BJ (cell line): Measurements from ENCODE around the gene ACOXL. TPM values are rescaled to one million over a fixed set of nuclear protein-coding genes. Genes with fewer than 3 reads are reported as not detected.

Source experiments
- CTCF ChIA-PET: fragments of 350-600 bp; formaldehyde crosslinking; extraction: SDS; loops from one replicate; lab custom pipeline; 2021; ENCODE audit warnings: antibody characterized with exemption, inconsistent platforms; lab: Yijun Ruan, JAX
- POLR2A ChIA-PET: fragments of 300-600 bp; sonication (Branson Sonifier 250); formaldehyde crosslinking; extraction: SDS; loops from one replicate; lab custom pipeline; 2021; ENCODE audit warnings: antibody characterized with exemption; lab: Charles Lee
- DNase-seq: peaks from one replicate; pipeline ENCODE4 v3.0.0-alpha.2; 2011; ENCODE audit warnings: low read depth
- H3K27me3 ChIP-seq: 2 replicates; pipeline ENCODE4 v1.6.0; 2011; ENCODE audit warnings: low read length; ENCODE audit not compliant: control insufficient read depth, insufficient read depth
- H3K36me3 ChIP-seq: 2 replicates; pipeline ENCODE4 v1.5.1; 2011; ENCODE audit warnings: low read length; ENCODE audit not compliant: control insufficient read depth, insufficient read depth
- H3K4me3 ChIP-seq: 2 replicates; pipeline ENCODE4 v1.5.1; 2011; ENCODE audit warnings: low read depth, mild to moderate bottlenecking, control low read depth, low read length
- polyA plus RNA-seq: library from polyadenylated mRNA; depleted of rRNA; stranded (reverse); fragments of >200 nt; gene quantifications from 2 replicates; pipeline ENCODE4 v1.2.3, GENCODE V29; 2011
- TF ChIP-seq, protein P1 (sequence below): IDR thresholded peaks from 2 replicates; pipeline ENCODE4 v1.5.1; 2011; ENCODE audit warnings: low read depth, mild to moderate bottlenecking, control low read depth, inconsistent platforms, low read length, moderate library complexity; ENCODE audit not compliant: insufficient read depth

ACOXL gene
- polyA plus RNA-seq, 1 experiment, result not detected

DNA sequence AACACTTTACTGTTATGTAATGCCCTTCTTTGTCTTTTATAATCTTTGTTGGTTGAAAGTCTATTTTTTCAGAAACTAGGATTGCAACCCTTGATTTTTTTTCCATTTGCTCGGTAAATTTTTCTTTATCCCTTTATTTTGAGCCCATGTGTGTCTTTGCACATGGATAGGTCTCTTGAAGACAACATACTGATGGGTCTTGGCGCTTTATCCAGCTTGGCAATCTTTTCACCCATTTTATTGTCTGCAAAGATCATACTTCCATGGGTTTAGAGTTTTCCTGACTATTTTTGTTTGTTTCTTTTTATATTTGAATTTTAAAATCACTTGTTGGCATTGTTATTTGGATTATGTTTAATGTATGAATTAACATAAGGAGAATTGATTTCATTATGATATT, 27.0 kb downstream of the ACOXL start:
- TF ChIP-seq, protein P1, sequence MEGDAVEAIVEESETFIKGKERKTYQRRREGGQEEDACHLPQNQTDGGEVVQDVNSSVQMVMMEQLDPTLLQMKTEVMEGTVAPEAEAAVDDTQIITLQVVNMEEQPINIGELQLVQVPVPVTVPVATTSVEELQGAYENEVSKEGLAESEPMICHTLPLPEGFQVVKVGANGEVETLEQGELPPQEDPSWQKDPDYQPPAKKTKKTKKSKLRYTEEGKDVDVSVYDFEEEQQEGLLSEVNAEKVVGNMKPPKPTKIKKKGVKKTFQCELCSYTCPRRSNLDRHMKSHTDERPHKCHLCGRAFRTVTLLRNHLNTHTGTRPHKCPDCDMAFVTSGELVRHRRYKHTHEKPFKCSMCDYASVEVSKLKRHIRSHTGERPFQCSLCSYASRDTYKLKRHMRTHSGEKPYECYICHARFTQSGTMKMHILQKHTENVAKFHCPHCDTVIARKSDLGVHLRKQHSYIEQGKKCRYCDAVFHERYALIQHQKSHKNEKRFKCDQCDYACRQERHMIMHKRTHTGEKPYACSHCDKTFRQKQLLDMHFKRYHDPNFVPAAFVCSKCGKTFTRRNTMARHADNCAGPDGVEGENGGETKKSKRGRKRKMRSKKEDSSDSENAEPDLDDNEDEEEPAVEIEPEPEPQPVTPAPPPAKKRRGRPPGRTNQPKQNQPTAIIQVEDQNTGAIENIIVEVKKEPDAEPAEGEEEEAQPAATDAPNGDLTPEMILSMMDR, result no peak
- Histone ChIP-seq H3K4me3 (no peak overlapping the region), H3K27me3 (no peaks in the 10 kb centered on the region; the same call in none of the 2 replicates), H3K36me3 (no peaks in the 10 kb centered on the region)
- POLR2A ChIA-PET, result no interaction called here
- CTCF ChIA-PET, result interaction anchor here (0.7 kb wide), 1 partner anchor 1943 kb away, joined by 4 read pairs; no protein-coding TSS in a partner anchor
- no peak for DNase-seq

DNA sequence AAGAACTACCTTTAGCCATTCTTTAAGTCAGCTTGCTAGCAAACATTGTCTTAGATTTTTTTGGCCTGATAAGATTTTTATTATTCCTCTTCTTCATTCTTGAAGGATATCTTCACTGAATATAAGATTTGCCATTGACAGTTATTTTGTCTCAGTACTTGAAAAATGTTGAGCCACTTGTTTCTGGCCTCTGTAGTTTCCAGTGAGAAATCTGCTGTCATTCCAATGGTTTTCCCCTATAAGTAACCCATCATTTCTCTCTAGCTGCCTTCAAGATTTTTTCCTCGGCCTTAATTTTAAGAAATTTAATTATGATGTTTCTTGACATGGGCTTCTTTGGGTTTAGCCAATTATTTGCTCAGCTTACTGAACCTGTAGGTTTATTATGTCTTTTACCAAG, 32.6 kb downstream of the ACOXL start:
- no peaks in the 10 kb centered on the region for H3K36me3 ChIP-seq
- H3K27me3 ChIP-seq, result no peaks in the 10 kb centered on the region; the same call in none of the 2 replicates
- H3K4me3 ChIP-seq, result no peak overlapping the region
- DNase-seq, result no peak
- TF ChIP-seq, protein P1, result no peak
- POLR2A ChIA-PET, result no interaction called here
- CTCF ChIA-PET, result no interaction called here

DNA sequence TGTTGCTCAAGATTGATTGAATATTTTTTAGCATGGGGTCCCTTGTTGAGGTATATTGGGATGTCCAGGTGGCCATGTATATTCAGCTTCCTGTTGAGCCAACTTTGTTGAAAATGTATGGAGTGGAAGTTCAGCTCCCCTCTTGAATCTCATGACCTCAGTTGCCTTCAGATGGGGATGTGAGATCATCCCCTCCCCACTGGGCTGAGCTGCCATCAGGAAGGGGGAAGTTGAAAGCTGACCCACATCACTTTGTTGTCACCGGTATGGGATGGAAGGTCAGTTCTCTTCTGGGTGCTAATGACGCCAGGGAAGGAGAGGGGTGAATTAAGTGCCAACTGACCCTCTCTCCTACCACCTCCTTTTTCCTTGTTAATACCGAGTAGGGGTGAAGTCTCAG, 33.9 kb downstream of the ACOXL start:
- TF ChIP-seq, protein P1, result no peak
- DNase-seq, result no peak
- Histone ChIP-seq H3K4me3 (no peak overlapping the region), H3K36me3 (no peaks in the 10 kb centered on the region), H3K27me3 (peaks cover 9% of the 10 kb centered on the region)
- ChIA-PET POLR2A (no interaction called here), CTCF (interaction anchor here (1.4 kb wide), 1 partner anchor 11 kb away, joined by 5 read pairs; no protein-coding TSS in a partner anchor)

DNA sequence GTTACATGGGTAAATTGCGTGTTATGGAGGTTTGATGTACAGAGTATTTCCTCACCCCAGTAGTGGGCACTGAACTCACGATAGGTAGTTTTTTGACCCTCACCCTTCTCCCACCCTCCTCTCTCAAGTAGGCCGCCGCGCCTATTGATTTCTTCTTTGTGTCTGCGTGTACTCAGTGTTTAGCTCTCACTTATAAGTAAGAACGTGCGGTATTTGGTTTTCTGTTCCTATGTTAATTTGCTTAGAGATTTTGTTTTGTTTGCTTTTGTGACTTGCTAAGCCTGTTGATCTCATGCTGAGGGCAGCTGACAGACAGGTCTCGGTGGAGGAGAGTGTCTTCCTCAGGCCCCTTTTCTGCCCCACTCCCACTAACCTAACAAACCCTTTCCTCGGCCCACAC, 36.2 kb downstream of the ACOXL start:
- TF ChIP-seq, protein P1, result no peak
- Histone ChIP-seq H3K27me3 (peaks cover 16% of the 10 kb centered on the region), H3K36me3 (no peaks in the 10 kb centered on the region), H3K4me3 (no peak overlapping the region)
- no peak for DNase-seq
- ChIA-PET POLR2A (no interaction called here), CTCF (no interaction called here)

GRCh38 chr2:110770404-110770958, 38.1 kb downstream of the ACOXL start:
- H3K36me3 ChIP-seq, result no peaks in the 10 kb centered on the region
- ChIA-PET CTCF (interaction anchor here (0.9 to 2.4 kb wide), 3 partner anchors 12 to 23 kb away, joined by 3 to 10 read pairs (median 5); no protein-coding TSS in a partner anchor), POLR2A (no interaction called here)
- TF ChIP-seq, protein P1, result no peak
- H3K4me3 ChIP-seq, result no peak overlapping the region
- DNase-seq, result no peak
- peaks cover 17% of the 10 kb centered on the region for H3K27me3 ChIP-seq
